ENCODE data around the gene SIRT3. TPM values are rescaled to one million over a fixed set of nuclear protein-coding genes. Genes with fewer than 3 reads are reported as not detected.

Gene SIRT3
- total RNA-seq, 3 donors from 2014 or later = 19.3 to 22.1 (median 22.0) TPM

DNA sequence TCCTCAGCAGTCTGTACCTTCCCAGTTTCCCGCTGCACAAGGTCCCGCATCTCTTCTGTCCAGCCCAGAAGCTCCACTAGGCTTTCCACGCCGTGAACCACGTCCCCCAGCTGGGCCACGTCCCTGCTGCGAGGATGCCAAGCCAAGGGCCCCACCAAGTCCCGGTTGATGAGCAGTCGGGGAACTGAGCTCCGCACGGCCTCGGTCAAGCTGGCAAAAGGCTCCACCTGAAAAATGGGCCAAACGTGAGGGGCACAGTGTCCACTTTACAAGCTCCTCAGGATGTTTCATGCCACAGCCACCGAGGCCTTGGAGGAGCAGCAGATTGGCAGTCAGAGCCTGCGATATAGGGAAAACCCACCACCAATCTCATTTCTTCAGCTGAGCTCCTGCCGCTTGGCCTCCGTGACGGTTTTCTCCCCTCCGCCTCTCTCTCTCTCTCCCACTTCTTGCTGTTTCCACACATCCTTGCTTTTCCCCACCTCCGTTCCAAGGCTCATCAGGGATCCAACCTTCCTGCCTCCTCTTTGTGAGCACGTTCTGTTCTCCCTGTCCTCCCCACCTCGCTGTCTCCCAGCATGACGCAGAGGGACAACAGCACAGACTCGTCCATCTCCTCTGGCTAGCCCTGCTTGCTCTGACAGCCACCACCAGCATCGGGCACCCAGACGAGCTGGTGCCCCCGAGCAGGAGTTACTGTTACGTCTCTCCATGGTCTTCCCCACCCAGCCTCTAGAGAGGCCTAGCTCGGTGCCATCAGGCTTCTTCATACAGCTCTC is 17.1 kb downstream of the SIRT3 start:
- Histone ChIP-seq H3K9me3 (no peaks in the 10 kb centered on the region), H3K4me3 (no peak overlapping the region), H3K36me3 (ENCODE audit: low read depth) (peaks cover 7% of the 10 kb centered on the region), H3K4me1 (ENCODE audit: low read depth) (no peaks in the 10 kb centered on the region)
- TF ChIP-seq, protein P1, sequence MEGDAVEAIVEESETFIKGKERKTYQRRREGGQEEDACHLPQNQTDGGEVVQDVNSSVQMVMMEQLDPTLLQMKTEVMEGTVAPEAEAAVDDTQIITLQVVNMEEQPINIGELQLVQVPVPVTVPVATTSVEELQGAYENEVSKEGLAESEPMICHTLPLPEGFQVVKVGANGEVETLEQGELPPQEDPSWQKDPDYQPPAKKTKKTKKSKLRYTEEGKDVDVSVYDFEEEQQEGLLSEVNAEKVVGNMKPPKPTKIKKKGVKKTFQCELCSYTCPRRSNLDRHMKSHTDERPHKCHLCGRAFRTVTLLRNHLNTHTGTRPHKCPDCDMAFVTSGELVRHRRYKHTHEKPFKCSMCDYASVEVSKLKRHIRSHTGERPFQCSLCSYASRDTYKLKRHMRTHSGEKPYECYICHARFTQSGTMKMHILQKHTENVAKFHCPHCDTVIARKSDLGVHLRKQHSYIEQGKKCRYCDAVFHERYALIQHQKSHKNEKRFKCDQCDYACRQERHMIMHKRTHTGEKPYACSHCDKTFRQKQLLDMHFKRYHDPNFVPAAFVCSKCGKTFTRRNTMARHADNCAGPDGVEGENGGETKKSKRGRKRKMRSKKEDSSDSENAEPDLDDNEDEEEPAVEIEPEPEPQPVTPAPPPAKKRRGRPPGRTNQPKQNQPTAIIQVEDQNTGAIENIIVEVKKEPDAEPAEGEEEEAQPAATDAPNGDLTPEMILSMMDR (IDR thresholded peaks at IDR 0.05) = no peak
- intact Hi-C loops (cut with DNase I, micrococcal nuclease) = no loop called here
- no peak for DNase-seq
- no peak for ATAC-seq

- no peaks in the 10 kb centered on the region for H3K9me3 ChIP-seq
- DNase-seq = no peak
- H3K36me3 ChIP-seq (ENCODE audit: low read depth) = peaks cover 7% of the 10 kb centered on the region
- no peaks in the 10 kb centered on the region for H3K4me1 ChIP-seq (ENCODE audit: low read depth)
- H3K4me3 ChIP-seq = no peak overlapping the region
- intact Hi-C loops (cut with DNase I, micrococcal nuclease) = no loop called here
- TF ChIP-seq, protein P1 (IDR thresholded peaks at IDR 0.05) = no peak
- no peak for ATAC-seq
Observed at GRCh38 chr11:217704-218103, 18.4 kb downstream of the SIRT3 start.

- ATAC-seq (no peak), DNase-seq (no peak)
- H3K9me3 ChIP-seq = no peaks in the 10 kb centered on the region
- TF ChIP-seq, protein P1 (IDR thresholded peaks at IDR 0.05) = no peak
- H3K36me3 ChIP-seq (ENCODE audit: low read depth) = peaks cover 7% of the 10 kb centered on the region
- H3K4me3 ChIP-seq = no peak overlapping the region
- no peaks in the 10 kb centered on the region for H3K4me1 ChIP-seq (ENCODE audit: low read depth)
- intact Hi-C loops (cut with DNase I, micrococcal nuclease) = no loop called here
Observed at GRCh38 chr11:216081-216974, 19.8 kb downstream of the SIRT3 start.

- no peak for DNase-seq
- TF ChIP-seq, protein P1 (IDR thresholded peaks at IDR 0.05) = no peak
- Histone ChIP-seq H3K4me1 (ENCODE audit: low read depth) (no peaks in the 10 kb centered on the region), H3K36me3 (ENCODE audit: low read depth) (peaks cover 7% of the 10 kb centered on the region), H3K9me3 (no peaks in the 10 kb centered on the region), H3K4me3 (no peak overlapping the region)
- intact Hi-C loops (cut with DNase I, micrococcal nuclease) = no loop called here
- peak; percentile 8 for ATAC-seq
Observed at GRCh38 chr11:215581-216037, 20.5 kb downstream of the SIRT3 start.

DNA sequence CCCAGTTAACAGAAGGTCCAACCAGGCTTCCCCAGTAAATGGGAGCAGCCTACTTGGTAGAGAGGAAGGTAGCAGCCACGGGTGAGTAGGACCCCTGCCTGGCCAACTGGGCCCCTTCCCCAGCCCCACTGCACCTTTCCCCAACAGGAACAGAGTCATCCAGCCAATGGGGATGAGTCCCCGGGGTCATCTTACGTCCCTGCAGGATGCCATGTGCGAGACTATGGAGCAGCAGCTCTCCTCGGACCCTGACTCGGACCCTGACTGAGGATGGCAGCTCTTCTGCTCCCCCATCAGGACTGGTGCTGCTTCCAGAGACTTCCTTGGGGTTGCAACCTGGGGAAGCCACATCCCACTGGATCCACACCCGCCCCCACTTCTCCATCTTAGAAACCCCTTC is 22.1 kb downstream of the SIRT3 start:
- H3K4me3 ChIP-seq = no peak overlapping the region
- intact Hi-C loops (cut with DNase I, micrococcal nuclease) = no loop called here
- no peaks in the 10 kb centered on the region for H3K9me3 ChIP-seq
- H3K36me3 ChIP-seq (ENCODE audit: low read depth) = peaks cover 7% of the 10 kb centered on the region
- no peak for ATAC-seq
- no peak for DNase-seq
- peaks cover 9% of the 10 kb centered on the region for H3K4me1 ChIP-seq (ENCODE audit: low read depth)
- TF ChIP-seq, protein P1 (IDR thresholded peaks at IDR 0.05) = no peak

Measured in mucosa of descending colon (tissue), 3 donors.